Gastrocnemius medialis (tissue), 4 donors: ENCODE measurements around the gene ZNF521. TPM values are rescaled to one million over a fixed set of nuclear protein-coding genes. Genes with fewer than 3 reads are reported as not detected.

Source experiments
- ATAC-seq, 2 donors: fragments of 150-250 bp; one replicate each; pipeline ENCODE4 v1.9.1; 2016
- DNase-seq, 2 donors: peaks; one replicate each; pipeline ENCODE4 v3.0.0-alpha.2; 2019
- H3K27ac ChIP-seq, 4 donors: fragments of 200-600 bp; sonication (generic); 1 replicate in 1 of 4; 2 replicates in 3 of 4; pipeline ENCODE4 v1.5.1; 2016 to 2018; ENCODE audit warnings: mild to moderate bottlenecking in 2 of 4, moderate library complexity in 1 of 4
- H3K27me3 ChIP-seq, 3 donors: fragments of 200-600 bp; sonication (generic) in 2 of 3; 1 replicate in 1 of 3; 2 replicates in 2 of 3; pipeline versions ENCODE4 v1.5.1 to v1.6.0; 2016 to 2019; ENCODE audit warnings: mild to moderate bottlenecking in 1 of 3, moderate library complexity in 1 of 3
- H3K36me3 ChIP-seq, 2 donors: fragments of 200-600 bp; sonication (generic) in 1 of 2; one replicate each; pipeline ENCODE4 v1.5.1; 2017 to 2018
- H3K4me1 ChIP-seq, 2 donors: fragments of 200-600 bp; sonication (generic) in 1 of 2; one replicate each; pipeline ENCODE4 v1.5.1; 2016 to 2017; ENCODE audit warnings: mild to moderate bottlenecking in 2 of 2
- H3K4me3 ChIP-seq, 4 donors: fragments of 200-600 bp; sonication (generic) in 3 of 4; 1 replicate in 1 of 4; 2 replicates in 3 of 4; pipeline ENCODE4 v1.5.1; 2016 to 2019; ENCODE audit warnings: mild to moderate bottlenecking in 2 of 4
- H3K9me3 ChIP-seq, 3 donors: fragments of 200-600 bp; sonication (generic) in 2 of 3; 1 replicate in 1 of 3; 2 replicates in 2 of 3; pipeline ENCODE4 v1.5.1; 2016 to 2019
- POLR2A ChIP-seq, 2 donors: fragments of 450-650 bp; IDR thresholded peaks; one replicate each; pipeline ENCODE4 v1.6.1; 2017; ENCODE audit warnings: antibody characterized with exemption in 2 of 2, mild to moderate bottlenecking in 2 of 2, moderate library complexity in 2 of 2
- in situ Hi-C, 4 donors: fragments of 200-750 bp; cut with MboI; loops; one replicate each; pipeline versions ENCODE4 v1.15.0 to v1.8.0; 2017; ENCODE audit warnings: low sequenced_read_pairs in 4 of 4
- intact Hi-C: fragments of 100-400 bp; cut with DNase I; formaldehyde crosslinking; loops from one replicate; pipeline ENCODE4 v1.15.1; 2023; ENCODE audit warnings: low total_unique reads
- total RNA-seq, 4 donors: library from RNA; depleted of rRNA; stranded (reverse); fragments of >200 nt; gene quantifications; one replicate each; pipeline versions ENCODE4 v1.1.0 to v1.2.3, GENCODE V29; 2016
- TF ChIP-seq, protein P1 (sequence below), 5 experiments: fragments of 450-650 bp in 3 of 5; fragments of 200-600 bp in 2 of 5; sonication (generic) in 2 of 5; IDR thresholded peaks in 4 of 5; conservative IDR thresholded peaks in 1 of 5; 1 replicate in 4 of 5; 2 replicates in 1 of 5; pipeline ENCODE4 v1.5.1; 2016 to 2019; ENCODE audit warnings: antibody characterized with exemption in 5 of 5, mild to moderate bottlenecking in 3 of 5, moderate library complexity in 3 of 5

ZNF521 gene
- total RNA-seq, 4 donors from 2014 or later: 3.5 to 15.6 (median 4.7) TPM

DNA sequence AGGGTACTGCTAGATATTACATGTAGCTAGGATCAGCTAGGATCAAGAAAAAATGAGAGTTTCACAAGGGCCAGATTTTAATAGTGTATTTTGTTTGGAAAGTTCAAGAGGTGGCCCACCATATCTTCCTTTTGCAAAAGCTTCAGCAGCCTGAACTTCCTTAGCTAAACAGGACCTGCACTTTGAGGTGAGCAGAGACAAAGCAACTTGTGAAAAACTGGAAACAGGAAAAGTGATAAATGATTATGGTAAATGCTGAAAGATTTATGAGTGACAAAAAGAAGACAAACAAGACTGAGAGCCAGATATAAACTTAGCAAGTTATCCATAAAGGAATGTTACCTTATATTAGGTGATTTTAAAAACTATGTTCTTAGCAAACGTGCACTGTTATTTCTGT lies 123.6 kb downstream of the ZNF521 start:
- intact Hi-C loops: no loop called here
- no peak for ATAC-seq
- no peak overlapping the region for H3K27ac ChIP-seq

DNA sequence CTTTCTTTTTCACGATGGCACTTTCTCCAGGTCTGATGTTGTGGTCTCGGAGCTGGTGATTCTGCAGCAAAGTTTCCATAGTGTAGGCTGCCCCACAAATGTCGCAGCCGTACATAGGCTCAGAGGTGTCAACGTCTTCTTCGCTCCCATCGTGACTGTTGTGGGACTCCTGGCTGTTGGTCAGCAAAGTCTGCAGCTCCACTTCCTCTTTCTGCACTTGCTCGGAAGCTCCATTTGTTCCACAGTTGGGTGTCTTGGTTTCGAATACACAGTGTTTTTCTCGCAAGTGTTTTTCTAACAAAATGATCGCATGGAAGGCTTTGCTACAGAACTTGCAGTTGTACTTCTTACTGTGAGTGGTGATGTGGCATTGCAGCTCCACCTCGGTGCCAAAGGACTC lies 126.8 kb downstream of the ZNF521 start:
- TF ChIP-seq, protein P1, sequence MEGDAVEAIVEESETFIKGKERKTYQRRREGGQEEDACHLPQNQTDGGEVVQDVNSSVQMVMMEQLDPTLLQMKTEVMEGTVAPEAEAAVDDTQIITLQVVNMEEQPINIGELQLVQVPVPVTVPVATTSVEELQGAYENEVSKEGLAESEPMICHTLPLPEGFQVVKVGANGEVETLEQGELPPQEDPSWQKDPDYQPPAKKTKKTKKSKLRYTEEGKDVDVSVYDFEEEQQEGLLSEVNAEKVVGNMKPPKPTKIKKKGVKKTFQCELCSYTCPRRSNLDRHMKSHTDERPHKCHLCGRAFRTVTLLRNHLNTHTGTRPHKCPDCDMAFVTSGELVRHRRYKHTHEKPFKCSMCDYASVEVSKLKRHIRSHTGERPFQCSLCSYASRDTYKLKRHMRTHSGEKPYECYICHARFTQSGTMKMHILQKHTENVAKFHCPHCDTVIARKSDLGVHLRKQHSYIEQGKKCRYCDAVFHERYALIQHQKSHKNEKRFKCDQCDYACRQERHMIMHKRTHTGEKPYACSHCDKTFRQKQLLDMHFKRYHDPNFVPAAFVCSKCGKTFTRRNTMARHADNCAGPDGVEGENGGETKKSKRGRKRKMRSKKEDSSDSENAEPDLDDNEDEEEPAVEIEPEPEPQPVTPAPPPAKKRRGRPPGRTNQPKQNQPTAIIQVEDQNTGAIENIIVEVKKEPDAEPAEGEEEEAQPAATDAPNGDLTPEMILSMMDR (IDR thresholded peaks at IDR 0.05 in 4 of 5, conservative IDR thresholded peaks at IDR 0.05 in 1 of 5): no peak
- no peak for TF ChIP-seq POLR2A (IDR thresholded peaks at IDR 0.05)
- no peak overlapping the region for H3K4me3 ChIP-seq
- no peak overlapping the region for H3K27ac ChIP-seq
- DNase-seq (no peak), ATAC-seq (no peak)
- in situ Hi-C loops (no loop called here), intact Hi-C loops (no loop called here)
- no peaks in the 10 kb centered on the region for H3K27me3 ChIP-seq
- H3K9me3 ChIP-seq: no peaks in the 10 kb centered on the region
- peaks cover 19 to 21% of the 10 kb centered on the region in 2 donors for H3K4me1 ChIP-seq
- H3K36me3 ChIP-seq: no peaks in the 10 kb centered on the region

More for the DNA sequence above, 123.6 kb downstream of the ZNF521 start:
- H3K4me3 ChIP-seq: no peak overlapping the region
- no peak for DNase-seq
- in situ Hi-C loops: no loop called here
- no peaks in the 10 kb centered on the region for H3K27me3 ChIP-seq
- H3K9me3 ChIP-seq: no peaks in the 10 kb centered on the region
- no peak for TF ChIP-seq POLR2A (IDR thresholded peaks at IDR 0.05)
- TF ChIP-seq, protein P1 (IDR thresholded peaks at IDR 0.05 in 4 of 5, conservative IDR thresholded peaks at IDR 0.05 in 1 of 5): no peak
- no peaks in the 10 kb centered on the region for H3K36me3 ChIP-seq
- H3K4me1 ChIP-seq: peaks cover 38% of the 10 kb centered on the region in 2 donors

DNA sequence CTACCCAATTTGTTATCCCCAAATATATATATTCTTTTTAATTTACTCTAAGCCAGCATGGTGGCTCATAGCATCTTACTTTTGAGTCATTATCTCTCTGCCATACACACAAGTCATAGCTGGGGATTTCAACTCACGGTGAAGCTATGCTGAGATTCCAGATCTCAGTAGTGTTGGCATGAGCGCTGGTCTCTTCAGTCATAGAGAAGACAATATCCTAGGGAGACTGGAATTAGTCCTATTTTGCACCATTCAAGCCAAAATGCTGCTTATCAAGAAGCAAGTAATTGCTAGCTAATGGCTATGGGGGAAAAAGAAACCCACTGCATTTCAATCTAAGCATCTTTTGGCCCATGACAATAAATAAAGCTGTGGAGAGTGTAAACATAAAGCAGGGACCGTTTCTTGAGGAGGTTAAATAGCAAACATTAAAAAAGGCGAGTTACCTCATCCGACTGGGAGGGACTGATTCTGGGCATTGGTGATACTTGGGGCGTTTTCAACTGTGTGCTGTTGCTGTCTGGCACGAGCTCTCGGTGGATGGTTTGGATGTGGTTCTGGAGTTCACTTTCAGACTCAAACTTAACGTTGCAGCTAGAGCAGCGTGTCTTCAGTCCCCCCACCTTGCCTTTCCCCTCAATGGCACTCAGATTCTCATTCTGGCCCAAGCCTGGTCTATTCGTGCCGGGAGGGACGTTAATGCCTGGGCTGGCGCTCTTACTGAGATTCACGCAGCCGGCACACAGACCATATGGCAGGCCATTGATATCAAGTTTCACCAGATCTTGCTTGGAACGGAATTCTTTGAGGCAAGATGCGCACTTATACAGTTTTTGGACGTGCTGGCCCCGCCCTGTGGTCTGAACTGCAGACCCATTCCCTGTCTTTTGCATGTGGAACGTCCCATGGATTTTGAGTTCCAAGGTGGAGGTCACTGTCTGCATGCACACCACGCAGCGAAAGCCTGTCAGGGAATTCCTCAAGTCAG lies 127.8 kb downstream of the ZNF521 start:
- Histone ChIP-seq H3K27me3 (no peaks in the 10 kb centered on the region), H3K27ac (no peak overlapping the region), H3K4me1 (peaks cover 10 to 12% of the 10 kb centered on the region in 2 donors), H3K36me3 (no peaks in the 10 kb centered on the region), H3K4me3 (no peak overlapping the region), H3K9me3 (no peaks in the 10 kb centered on the region)
- TF ChIP-seq, protein P1 (IDR thresholded peaks at IDR 0.05 in 4 of 5, conservative IDR thresholded peaks at IDR 0.05 in 1 of 5): no peak
- no peak for TF ChIP-seq POLR2A (IDR thresholded peaks at IDR 0.05)
- DNase-seq (no peak), ATAC-seq (peak in 1 of 2 donors; percentile 36)
- intact Hi-C loops: no loop called here
- in situ Hi-C loops: no loop called here

DNA sequence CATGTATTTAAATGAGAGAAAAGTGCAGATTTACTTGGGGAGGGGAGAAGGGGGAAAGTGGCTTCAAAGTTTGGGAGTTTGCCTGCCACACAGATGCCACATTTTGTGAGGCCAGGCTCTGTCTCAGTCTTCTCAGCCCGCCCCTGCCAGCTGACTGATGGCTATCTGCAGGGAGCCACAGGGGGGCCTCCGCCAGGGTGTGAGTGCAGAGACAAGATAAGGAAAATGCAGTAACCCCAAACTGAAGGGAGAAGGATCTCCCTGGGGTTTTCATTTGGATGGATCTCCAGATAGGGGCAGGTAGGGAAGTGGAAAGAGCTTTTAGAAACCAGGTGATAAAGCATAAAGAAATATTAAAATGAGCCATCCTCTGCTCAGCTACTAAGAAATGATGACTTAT lies 128.8 kb downstream of the ZNF521 start:
- no peak for TF ChIP-seq POLR2A (IDR thresholded peaks at IDR 0.05)
- TF ChIP-seq, protein P1 (IDR thresholded peaks at IDR 0.05 in 4 of 5, conservative IDR thresholded peaks at IDR 0.05 in 1 of 5): no peak
- no peaks in the 10 kb centered on the region for H3K36me3 ChIP-seq
- no peak overlapping the region for H3K27ac ChIP-seq
- in situ Hi-C loops: no loop called here
- no peaks in the 10 kb centered on the region for H3K27me3 ChIP-seq
- H3K4me3 ChIP-seq: no peak overlapping the region
- peaks cover 6 to 7% of the 10 kb centered on the region in 2 donors for H3K4me1 ChIP-seq
- H3K9me3 ChIP-seq: no peaks in the 10 kb centered on the region
- DNase-seq (no peak), ATAC-seq (no peak)
- intact Hi-C loops: no loop called here
